ENCODE results near the gene NDST3.
A peak's percentile ranks its signal among the peaks of the same experiment; 100 is the strongest.
"Not testable (repeated sequence)": the region's sequence is repeated elsewhere in the genome, so short reads cannot be mapped to it uniquely, and the experiment has no call there.

The NDST3 gene

GRCh38 chr4:118277243-118277642 is 243.0 kb downstream of the NDST3 start:
- FAIRE-seq, result no peak

GRCh38 chr4:118278473-118279274 is 244.4 kb downstream of the NDST3 start:
- FAIRE-seq, result peak; percentile 77

GRCh38 chr4:118279328-118279727 is 245.0 kb downstream of the NDST3 start:
- no peak for FAIRE-seq

GRCh38 chr4:118279920-118280432 is 245.7 kb downstream of the NDST3 start:
- no peak for FAIRE-seq

- peak; percentile 92 for FAIRE-seq
These were observed 246.4 kb downstream of the NDST3 start for GRCh38 chr4:118280501-118281218.

- FAIRE-seq, result no peak
These were observed 247.5 kb downstream of the NDST3 start for GRCh38 chr4:118281611-118282442.

GRCh38 chr4:118282692-118283091 is 248.4 kb downstream of the NDST3 start:
- no peak for FAIRE-seq

GRCh38 chr4:118284169-118284568 is 249.9 kb downstream of the NDST3 start:
- FAIRE-seq, result no peak

- FAIRE-seq, result no peak
These were observed 251.6 kb downstream of the NDST3 start for GRCh38 chr4:118285931-118286330.

- FAIRE-seq, result no peak
These were observed 252.4 kb downstream of the NDST3 start for GRCh38 chr4:118286685-118287084.

GRCh38 chr4:118287711-118288451 is 253.6 kb downstream of the NDST3 start:
- FAIRE-seq, result no peak

- no peak for FAIRE-seq
These were observed 255.5 kb downstream of the NDST3 start for GRCh38 chr4:118289794-118290193.

GRCh38 chr4:118290951-118291350 is 256.7 kb downstream of the NDST3 start:
- FAIRE-seq, result no peak

GRCh38 chr4:118296729-118297128 is 262.4 kb downstream of the NDST3 start:
- FAIRE-seq, result no peak

GRCh38 chr4:118299619-118300018 is 265.3 kb downstream of the NDST3 start:
- not testable (repeated sequence) for FAIRE-seq

GRCh38 chr4:118307643-118308042 is 273.4 kb downstream of the NDST3 start:
- no peak for FAIRE-seq
